Embryonic facial prominence (tissue), 1 donor: ENCODE measurements around the gene RBBP9.
"Not testable (repeated sequence)": the region's sequence is repeated elsewhere in the genome, so short reads cannot be mapped to it uniquely, and the experiment has no call there.

Source experiments
- DNase-seq: peaks from one replicate; pipeline ENCODE4 v3.0.0-alpha.2; 2016; ENCODE audit errors: extremely low spot score

The RBBP9 gene

DNA sequence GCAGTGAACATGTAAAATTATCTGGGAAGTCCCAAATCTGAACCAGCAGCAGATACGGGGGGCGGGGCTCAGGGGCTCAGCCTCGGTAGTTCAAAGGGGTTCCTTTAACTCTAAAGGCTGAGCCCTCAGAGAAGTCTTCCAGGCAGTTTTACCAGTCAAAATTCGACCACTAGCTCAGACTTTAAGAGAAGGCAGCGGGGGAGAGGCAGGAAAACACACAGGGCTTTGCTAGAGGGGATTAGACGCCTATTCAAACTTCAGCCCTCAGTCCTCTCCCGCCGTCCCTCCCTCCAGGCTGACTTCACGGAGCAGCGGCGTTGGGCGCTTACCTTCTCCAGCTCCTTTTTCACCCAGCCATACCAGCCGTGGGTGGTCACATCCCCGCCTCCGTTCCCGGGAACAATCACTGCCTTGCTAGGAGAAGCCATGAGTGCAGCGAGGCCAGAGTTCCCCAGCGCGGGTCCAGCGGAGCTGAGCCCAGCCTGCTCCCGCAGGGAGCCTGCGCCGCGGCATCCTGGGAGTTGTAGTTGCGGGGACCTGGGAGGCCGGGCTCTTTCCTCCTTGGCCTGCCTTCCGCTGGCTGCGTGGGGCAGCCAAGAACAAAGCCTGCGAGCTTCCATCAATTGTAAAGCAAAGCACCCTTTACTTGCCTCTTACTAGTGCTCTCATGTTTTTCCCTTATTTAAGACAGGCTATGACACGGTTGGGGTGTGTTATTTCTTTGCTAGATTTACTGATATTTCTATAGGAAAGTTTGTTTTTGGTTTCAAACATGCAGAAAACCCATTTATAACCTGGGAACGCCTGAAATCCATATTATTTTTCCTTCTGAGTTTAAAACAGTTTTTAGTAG lies at the start of gene RBBP9:
RBBP9 (minus strand) TSS at position 486 of the 853 bp plus-strand sequence; CDS start at position 428, 58 bp downstream.
- DNase-seq = peak; percentile 78

DNA sequence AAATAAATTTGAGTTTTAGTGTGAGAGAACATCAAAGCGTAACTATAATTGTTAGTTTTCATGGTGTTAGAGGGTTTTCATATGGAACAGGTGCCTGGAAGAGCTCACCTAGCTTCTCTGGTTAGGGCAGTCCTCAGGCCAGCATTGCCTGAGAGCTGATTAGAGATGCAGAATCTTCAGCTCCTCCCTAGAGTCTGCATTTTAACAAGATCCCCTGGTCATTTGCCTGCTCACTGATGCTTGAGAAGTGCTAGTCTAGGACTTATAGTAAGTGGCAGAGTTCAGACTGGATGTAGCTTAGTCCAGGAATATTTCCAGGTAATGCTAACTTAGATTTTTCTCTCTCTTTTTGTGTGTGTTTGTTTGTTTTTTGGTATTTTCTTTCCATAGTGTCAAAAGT lies 48.5 kb upstream of the RBBP9 start:
- no peak for DNase-seq

DNA sequence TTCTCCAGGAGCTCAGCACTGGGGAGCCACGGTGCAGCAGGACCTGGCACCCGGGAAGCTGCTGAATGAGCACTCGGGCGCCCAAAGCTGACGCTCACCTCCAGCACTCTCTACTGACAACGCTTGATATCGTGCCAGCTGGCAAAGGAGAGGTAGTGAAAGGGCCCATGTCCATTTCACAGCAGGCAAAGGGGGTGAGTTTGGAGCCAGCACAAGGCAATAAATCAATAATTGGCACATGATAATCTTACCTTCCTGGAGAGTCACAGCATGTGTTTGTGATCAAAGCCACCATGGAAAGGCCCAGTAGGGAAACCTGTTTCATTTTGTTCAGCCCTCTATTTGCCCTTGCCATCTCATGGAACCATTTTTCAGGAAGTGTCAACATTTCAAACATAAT lies 46.9 kb upstream of the RBBP9 start:
- DNase-seq = no peak

DNA sequence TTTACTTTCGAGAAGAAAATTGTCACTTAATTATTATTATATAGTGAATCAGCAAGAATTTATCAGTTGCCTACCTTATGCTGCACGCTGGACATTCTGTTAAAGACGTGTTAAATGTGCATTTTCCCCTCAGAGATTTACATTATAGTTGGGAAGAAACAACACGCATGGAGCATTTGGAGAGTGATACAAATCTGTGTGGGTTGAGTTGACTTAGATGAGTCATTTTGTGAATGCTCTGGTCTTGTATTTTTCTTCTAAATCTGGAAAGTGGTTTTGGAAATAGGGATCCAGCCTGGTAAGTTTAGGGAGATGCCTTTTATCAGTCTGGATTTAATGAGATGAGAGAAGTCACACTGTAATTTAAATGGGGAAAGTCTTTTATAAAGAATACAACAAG lies 46.2 kb upstream of the RBBP9 start:
- DNase-seq = no peak

DNA sequence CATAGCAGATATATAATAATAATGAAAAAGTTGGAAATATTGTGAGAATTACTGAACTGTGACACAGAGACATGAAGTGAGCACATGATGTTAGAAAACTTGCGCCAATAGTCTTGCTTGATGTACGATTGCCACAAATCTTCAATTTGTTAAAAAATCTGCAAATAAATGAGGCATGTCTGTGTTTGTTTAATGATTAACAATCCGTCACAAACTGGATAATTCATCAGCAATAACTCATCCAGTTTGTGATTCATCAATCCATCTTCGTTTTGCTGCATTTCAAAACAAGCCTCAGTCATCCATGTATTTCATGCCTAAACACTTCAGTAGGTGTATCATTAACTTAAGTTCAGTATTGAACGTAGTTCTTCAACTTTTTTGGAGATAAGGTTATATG lies 44.7 kb upstream of the RBBP9 start:
- no peak for DNase-seq

DNA sequence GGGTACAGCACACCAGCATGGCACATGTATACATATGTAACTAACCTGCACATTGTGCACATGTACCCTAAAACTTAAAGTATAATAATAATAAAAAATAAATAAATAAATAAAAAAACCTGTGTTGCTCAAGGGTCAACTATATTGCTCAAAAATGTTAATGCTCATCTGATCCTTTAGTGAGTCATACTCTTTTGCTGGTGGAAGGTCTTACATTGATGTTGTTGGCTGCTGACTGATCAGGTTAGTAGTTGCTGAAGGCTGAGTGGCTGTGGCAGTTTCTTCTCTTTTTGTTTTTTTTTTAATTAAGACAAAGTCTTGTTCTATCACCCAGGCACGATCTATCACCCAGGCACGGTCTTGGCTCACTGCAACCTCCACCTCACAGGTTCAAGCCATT lies 40.6 kb upstream of the RBBP9 start:
- no peak for DNase-seq

DNA sequence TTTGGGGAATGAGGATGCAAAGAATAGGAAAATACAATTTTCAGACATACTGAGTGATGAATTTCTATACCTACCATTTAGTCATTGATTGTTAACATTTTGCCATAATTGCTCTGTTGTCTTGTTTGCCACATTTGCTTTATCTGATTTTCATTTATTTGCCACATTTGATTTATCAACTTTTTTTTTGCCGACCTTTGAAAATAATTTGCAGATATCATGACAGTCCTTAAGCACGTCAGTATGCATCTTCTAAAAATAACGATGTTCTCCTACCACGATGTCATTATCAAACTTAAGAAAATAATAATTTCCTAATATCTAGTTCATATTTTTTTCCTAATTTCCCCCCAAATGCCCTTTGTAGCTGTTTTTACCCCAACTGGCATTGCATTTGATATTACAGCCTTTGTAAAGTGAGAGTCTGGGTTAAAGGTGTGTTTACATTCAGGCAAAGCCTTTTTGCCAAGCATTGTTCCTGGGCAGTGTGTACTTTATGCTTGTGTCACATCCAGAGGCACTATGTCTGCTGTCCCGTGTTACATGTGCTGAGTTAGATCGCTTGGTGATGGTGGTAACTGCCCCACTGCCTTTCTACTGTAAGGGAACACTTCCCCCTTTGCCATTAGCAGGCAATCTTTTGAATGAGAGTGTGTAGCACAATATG lies 37.1 kb upstream of the RBBP9 start:
- DNase-seq = no peak

DNA sequence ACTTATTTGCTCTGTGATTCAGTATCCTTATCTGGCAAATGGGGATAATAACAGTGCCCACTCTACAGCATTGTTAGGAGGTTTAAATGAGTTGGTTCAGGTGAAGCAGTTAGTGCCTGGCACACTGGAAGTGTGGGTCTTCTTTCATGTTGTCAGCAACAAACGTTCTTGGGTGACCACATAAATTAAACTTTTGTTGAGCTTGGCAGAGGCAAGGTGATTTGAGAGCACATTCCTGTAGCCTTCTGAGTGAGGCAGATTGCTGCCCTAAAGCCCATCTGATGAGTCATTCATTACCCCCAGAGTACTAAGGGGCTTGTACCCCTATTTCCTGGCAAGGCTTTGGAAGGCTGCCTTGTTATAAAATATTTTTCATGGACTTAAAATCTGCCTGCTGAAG lies 36.5 kb upstream of the RBBP9 start:
- DNase-seq = no peak

DNA sequence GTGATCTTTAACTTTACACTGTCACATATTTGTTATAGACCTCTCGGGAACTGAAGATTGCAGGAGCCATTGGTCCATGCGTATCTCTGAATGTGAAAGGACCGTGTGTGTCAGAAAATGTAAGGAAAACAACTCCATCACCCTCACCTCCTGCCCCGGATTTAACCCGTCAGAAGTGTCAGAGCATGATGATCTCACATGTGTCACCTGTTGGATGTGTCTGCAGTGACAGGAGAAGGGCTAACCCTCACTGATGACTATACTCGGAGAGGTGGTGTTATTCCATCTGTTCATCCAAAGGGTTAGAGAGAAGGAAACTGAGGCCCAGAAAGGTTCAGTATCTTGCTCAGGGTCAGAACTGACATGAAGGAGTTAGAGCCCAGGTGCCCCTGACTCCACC lies 35.6 kb upstream of the RBBP9 start:
- DNase-seq = no peak

DNA sequence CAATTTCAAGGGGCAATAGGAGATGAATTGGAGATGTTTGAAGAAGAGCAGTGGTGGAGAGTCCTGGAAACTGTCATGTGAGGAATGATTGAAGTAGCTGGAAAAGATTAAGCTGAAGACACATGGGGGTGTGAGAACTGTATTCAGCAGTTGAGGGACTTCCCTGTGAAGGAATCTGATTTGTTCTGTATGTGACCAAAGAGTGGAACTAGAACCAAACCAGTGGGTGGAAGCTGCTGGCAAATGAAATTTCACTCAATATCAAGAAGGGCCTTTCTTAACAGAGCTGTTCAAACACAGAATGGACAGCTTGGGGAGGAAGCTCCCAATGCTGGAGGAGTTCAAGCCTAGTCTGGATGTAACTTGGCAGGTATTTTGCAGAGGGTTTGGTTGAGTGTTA lies 32.0 kb upstream of the RBBP9 start:
- DNase-seq = no peak

DNA sequence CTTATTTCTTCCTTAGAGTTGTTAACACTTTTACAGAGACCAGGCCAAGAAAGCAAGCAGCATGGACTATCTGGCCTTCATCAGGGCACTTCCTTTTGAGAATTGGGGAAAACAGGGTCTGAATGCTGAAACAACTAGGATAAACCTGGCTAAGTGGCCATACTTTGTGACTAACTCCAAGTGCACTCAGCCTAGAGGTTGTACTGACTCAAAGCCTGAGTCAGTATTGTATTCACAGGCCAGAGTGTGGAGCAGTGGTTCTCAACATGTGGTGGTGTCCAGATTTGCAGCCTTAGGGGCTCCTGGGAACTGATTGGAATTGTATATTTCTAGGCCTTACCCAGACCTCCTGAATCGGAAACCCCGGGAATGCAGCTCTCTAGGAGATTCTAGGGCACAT lies 30.8 kb upstream of the RBBP9 start:
- no peak for DNase-seq

DNA sequence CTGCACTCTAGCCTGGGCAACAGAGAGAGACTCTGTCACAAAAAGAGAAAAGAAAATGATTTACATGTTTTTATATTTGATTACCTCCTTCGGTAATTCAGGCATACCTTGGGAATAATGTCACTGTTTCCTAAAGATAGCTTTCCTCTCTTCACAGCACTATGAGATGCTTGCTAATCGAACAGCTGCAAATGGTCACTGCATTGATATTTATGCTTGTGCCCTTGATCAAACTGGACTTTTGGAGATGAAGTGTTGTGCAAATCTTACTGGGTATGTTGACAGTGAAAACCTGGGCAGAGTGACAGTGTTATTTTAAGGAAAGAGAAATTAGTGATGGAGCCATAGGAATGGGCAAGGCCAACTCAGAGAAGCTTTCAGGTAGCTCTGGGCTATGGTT lies 30.3 kb upstream of the RBBP9 start:
- DNase-seq = no peak

DNA sequence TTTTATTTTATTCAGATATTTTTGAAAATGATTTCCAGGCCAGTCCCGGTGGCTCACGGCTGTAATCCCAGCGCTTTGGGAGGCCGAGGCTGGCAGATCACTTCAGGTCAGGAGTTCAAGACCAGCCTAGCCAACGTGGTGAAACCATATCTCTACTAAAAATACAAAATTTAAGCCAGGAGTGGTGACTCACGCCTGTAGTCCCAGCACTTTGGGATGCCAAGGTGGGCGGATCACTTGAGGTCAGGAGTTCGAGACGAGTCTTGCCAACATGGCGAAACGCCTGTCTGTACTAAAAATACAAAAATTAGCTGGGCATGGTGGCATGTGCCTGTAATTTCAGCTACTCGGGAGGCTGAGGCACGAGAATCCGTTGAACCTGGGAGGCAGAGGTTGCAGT lies 29.7 kb upstream of the RBBP9 start:
- DNase-seq = not testable (repeated sequence)

DNA sequence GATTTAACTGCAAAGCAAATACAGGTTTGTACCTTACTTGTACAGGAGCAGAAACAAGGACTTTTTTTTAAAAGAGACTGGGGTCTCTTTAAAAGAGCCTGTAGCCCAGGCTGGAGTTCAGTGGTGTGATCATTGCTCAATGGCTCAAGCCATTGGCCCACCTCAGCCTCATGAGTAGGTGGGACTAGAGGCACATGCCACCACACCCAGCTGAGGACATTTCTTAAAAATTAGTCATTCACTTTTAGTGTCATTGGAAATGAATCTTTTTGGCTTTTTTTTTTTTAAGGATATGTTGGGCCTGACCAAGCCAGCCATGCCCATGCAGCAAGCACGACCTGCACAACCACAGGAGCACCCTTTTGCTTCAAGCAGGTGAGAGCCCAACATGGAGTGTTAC lies 27.6 kb upstream of the RBBP9 start:
- no peak for DNase-seq

DNA sequence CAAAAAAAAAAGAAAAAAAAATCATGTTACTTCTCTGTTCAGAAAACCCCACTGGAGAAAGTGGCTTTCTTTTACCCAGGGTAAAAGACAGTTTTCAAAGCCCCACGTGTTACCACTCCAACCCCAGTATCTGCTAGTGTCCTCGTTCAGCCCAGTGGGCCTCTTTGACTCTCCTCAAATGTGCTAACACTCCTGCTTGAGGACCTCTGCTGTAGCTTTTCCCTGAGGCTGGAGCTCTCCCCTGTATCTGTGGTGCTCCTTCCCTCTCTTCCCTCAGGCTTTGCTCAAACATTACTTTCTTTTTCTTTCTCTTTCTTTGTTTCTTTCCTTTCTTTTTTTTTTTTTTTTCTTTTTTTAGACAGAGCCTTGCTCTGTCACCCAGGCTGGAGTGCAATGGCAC lies 26.0 kb upstream of the RBBP9 start:
- DNase-seq = no peak

DNA sequence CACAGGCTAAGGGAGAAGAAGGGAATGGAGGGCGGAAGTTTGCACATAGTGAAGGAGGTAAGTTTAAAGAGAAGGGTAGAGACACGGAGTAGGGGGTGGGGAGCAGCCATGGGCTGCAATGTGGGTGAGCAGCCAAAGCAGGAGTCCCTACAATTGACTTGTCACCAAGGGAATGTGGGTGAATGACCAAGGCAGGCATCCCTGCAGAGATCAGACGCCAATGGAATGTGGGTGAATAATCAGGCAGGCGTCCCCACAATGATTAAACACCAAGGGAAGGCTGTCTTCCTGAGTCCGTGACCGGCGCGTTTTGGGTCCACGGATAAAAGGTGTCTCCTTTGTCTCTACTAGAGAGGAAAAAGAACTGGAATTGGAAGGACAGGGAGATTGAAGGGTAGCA lies 25.0 kb upstream of the RBBP9 start:
- DNase-seq = not testable (repeated sequence)

DNA sequence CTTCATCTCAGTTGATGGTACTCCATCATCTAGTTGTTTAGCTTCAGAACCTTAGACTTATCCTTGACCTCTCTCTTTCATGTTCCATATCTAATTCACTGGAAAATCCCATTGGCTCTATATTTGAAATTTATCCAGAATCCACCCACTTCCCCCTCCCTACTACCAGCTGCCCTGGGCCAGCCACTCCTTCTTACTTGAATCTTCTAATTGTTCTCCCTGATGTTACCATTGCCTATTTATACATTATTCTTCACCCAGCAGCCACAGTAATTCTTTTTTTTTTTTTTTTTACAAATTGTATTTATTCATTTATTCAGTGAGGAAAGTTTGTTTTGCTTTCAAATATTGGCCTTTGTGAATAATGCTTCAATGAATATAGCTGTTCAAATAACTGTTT lies 18.9 kb upstream of the RBBP9 start:
- no peak for DNase-seq

DNA sequence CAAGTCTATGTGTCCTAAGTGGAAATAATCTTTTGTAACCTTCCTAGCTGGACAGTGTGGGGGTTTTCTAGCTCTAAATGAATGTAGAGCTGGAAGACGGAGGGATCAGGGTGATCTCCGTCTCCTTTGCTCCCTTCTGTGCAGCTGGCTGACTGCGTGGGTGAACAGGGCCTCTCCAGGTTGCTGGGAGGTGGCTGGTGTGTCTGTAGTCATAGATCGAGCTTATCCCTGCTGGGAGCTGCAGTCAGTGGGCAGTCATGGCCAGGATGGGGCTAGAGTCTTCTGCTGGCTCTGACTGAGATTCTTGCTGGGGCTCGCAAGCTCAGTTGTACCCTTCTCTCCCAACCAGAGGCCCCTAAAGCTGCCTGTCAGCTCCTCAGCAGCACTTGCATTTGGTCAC lies 17.1 kb upstream of the RBBP9 start:
- DNase-seq = no peak

DNA sequence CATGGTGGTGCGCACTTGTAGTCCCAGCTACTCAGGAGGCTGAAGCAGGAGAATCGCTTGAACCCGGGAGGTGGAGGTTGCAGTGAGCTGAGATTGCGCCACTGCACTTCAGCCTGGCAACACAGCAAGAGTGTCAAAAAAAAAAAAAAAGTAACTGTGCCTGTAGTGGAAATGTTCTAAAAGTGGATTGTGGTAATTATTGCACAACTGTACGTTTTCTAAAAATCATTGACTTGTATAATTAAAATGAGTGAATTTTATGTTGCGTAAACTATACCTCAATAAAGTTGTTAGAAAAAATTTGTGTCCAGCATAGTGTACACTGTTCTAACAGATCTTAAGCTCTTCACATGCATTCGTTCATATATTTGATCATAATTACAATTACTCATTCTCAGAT lies 16.2 kb upstream of the RBBP9 start:
- DNase-seq = no peak

DNA sequence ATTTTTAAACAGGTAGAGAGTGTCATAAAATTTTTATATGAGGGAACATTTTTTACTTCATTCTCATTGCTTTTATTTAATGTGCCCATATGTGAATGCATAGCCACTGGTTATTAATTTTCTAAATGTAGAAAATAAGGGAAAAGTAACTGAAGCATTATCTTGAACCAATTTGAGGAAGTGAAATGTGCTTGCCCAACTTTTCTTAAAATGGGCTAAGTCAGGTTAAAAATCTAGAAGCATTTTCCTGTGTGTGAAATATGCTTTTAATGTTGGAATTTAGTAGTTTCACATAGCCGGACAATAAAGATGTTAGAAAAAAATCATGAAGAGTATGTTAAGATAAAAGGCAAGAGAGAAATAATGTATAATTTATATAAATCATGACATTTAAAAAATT lies 14.5 kb upstream of the RBBP9 start:
- DNase-seq = no peak

DNA sequence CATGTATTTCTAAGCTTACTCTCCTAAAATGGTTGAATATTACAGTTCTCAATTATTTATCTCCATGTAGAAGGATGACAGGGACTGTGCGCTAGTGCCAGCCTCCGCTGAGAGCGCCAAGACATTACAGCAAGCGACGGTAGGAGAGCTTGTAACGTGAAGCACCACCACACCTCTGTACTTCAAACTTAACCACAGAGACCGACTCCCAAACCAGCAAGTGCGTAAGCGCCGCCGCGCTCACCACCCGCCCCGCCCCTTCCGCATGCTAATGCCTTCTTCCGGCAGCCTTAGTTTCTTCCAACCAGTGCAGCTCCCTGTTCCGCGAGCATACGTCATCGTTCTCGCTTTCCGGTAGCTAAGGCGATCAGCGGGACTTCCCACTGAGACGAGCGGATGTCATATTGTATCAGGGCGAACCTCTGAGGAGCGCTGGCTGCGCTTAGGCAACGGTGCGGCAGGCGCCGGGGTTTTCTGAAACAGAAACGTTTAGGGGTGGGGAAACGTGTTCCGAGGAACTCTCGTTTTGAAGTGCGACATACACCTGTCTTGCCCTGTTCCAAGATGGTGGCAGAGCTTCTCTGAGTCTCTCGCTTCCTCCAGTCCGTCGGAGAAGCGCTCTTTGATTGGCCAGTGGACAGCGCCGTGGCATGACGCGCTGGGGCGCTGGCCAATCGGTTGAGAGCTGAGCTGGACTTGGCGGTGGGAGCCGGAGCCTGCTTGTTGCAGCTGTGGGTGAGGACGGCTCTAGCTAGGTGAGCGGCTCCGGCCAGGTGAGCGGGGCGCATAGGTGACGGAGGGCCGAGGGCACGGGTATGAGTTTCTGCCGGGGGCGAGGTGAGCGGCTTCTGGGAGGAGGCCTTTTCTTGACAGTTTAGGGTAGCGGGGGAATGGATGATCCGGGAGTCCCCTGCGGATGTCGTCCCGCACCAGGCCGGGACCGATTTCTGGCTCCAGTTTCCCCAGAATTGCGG lies 10.5 kb upstream of the RBBP9 start, which contains the start of gene SEC23B:
SEC23B (plus strand) TSS at position 723 of the 974 bp plus-strand sequence. CDS start 2,896 bp downstream, outside the sequence.
- peak; percentile 97 for DNase-seq

DNA sequence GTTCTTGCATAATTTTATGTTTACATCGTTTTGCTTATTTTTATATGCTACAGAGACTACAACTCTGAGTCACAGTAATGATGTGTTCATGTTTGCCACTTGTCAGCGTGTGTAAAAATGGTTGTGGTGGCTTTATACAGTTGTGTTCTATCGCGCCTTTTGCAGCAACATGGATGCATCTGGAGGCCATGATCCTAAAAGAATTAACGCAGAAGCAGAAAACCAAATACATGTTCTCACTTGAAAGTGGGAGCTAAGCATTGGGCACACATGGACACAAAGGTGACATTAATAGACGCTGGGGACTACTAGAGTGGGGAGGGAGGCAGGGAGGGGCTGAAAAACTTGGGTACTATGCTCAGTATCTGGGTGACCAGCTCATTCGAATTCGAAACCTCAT lies 9.7 kb upstream of the RBBP9 start:
- no peak for DNase-seq
